Activated CD8-positive, alpha-beta T cell treated with anti-CD3 and anti-CD28 coated beads for 36 hours (primary cell): ENCODE data around the gene ITPR2. TPM values are rescaled to one million over a fixed set of nuclear protein-coding genes. Genes with fewer than 3 reads are reported as not detected.

Experiments
- ATAC-seq: fragments of 200-7000 bp; cut with Tn5 transposase; one replicate; pipeline ENCODE4 v1.10.0; 2021; ENCODE audit warnings: mild to moderate bottlenecking, moderate library complexity
- CTCF ChIA-PET: fragments of 350-600 bp; sonication (Branson Sonifier 250); formaldehyde crosslinking; loops from one replicate; lab custom pipeline; 2021; ENCODE audit warnings: antibody characterized with exemption; lab: Charles Lee
- POLR2A ChIA-PET: fragments of 350-600 bp; sonication (Branson Sonifier 250); formaldehyde crosslinking; loops from one replicate; lab custom pipeline; 2021; ENCODE audit warnings: antibody characterized with exemption; lab: Charles Lee
- DNase-seq: peaks from one replicate; pipeline ENCODE4 v3.0.0-alpha.2; 2020
- H3K27ac Mint-ChIP-seq: one replicate; pipeline ENCODE4 v1.8.0; 2021; ENCODE audit warnings: mild to moderate bottlenecking, mixed read lengths
- H3K27me3 Mint-ChIP-seq: one replicate; pipeline ENCODE4 v1.8.0; 2021; ENCODE audit warnings: mixed read lengths
- H3K36me3 Mint-ChIP-seq: one replicate; pipeline ENCODE4 v1.8.0; 2021; ENCODE audit warnings: low read depth, mixed read lengths
- H3K4me1 Mint-ChIP-seq: one replicate; pipeline ENCODE4 v1.8.0; 2021; ENCODE audit warnings: low read depth, mixed read lengths
- H3K4me3 Mint-ChIP-seq: one replicate; pipeline ENCODE4 v1.8.0; 2021; ENCODE audit warnings: mild to moderate bottlenecking, moderate library complexity, mixed read lengths
- H3K9me3 Mint-ChIP-seq: one replicate; pipeline ENCODE4 v1.8.0; 2021; ENCODE audit warnings: mixed read lengths
- CTCF ChIP-seq: fragments of 200-600 bp; IDR thresholded peaks from one replicate; pipeline ENCODE4 v1.8.0; 2022; ENCODE audit warnings: antibody characterized with exemption, mild to moderate bottlenecking
- intact Hi-C: fragments of 100-400 bp; cut with micrococcal nuclease; formaldehyde crosslinking; loops from one replicate; pipeline ENCODE4 v1.10.0; 2022
- total RNA-seq, 2 experiments: library from RNA; stranded (reverse); gene quantifications; one replicate each; pipeline ENCODE4 v1.2.3, GENCODE V29; 2021

ITPR2 gene
- total RNA-seq, 2 experiments from 2014 or later: 38.9 to 41.2 TPM

- H3K4me1 Mint-ChIP-seq: no peaks in the 10 kb centered on the region
- ChIA-PET POLR2A (no interaction called here), CTCF (interaction anchor here (0.7 kb wide), 1 partner anchor 138 kb away, joined by 3 read pairs; no protein-coding TSS in a partner anchor)
- peaks cover 13% of the 10 kb centered on the region for H3K36me3 Mint-ChIP-seq
- no peaks in the 10 kb centered on the region for H3K9me3 Mint-ChIP-seq
- TF ChIP-seq CTCF: no peak
- intact Hi-C loops: no loop called here
- H3K4me3 Mint-ChIP-seq: no peak overlapping the region
- no peak overlapping the region for H3K27ac Mint-ChIP-seq
- ATAC-seq (no peak), DNase-seq (no peak)
- H3K27me3 Mint-ChIP-seq: no peaks in the 10 kb centered on the region
Observed at GRCh38 chr12:26668230-26668629, 164.8 kb downstream of the ITPR2 start.

- no peak for TF ChIP-seq CTCF
- Mint-ChIP-seq H3K27ac (no peak overlapping the region), H3K9me3 (no peaks in the 10 kb centered on the region), H3K4me1 (no peaks in the 10 kb centered on the region), H3K36me3 (peaks cover 16% of the 10 kb centered on the region), H3K27me3 (no peaks in the 10 kb centered on the region), H3K4me3 (no peak overlapping the region)
- intact Hi-C loops: no loop called here
- ATAC-seq (no peak), DNase-seq (no peak)
- POLR2A ChIA-PET: no interaction called here
- CTCF ChIA-PET: no interaction called here
Observed at GRCh38 chr12:26666286-26666685, 166.7 kb downstream of the ITPR2 start.

DNA sequence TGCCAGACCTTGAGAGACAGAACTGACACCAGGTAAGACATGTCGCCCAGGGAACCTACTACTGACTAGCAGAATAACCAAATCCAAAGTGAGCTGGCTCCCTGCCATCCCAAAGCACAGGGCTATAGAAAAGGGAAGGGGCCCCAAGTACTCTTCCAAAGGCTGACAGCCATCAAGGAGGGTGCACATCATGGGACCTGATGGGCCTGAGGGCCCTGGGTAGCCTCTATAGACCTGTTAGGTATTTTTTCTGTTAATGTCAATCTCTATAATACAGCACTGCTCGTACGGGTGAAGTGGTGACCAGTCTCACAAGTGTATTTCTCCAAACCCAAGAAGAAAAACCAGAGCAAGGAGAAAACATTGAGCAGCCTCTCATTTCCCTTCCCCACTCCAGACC lies 171.6 kb downstream of the ITPR2 start:
- no peaks in the 10 kb centered on the region for H3K9me3 Mint-ChIP-seq
- intact Hi-C loops: no loop called here
- CTCF ChIA-PET: interaction anchor here (1.5 kb wide), 1 partner anchor 10 kb away, joined by 4 read pairs; no protein-coding TSS in a partner anchor
- no peaks in the 10 kb centered on the region for H3K4me1 Mint-ChIP-seq
- POLR2A ChIA-PET: no interaction called here
- no peak for DNase-seq
- H3K27me3 Mint-ChIP-seq: no peaks in the 10 kb centered on the region
- H3K4me3 Mint-ChIP-seq: no peak overlapping the region
- H3K36me3 Mint-ChIP-seq: peaks cover 25% of the 10 kb centered on the region
- no peak overlapping the region for H3K27ac Mint-ChIP-seq
- no peak for ATAC-seq
- TF ChIP-seq CTCF: no peak

DNA sequence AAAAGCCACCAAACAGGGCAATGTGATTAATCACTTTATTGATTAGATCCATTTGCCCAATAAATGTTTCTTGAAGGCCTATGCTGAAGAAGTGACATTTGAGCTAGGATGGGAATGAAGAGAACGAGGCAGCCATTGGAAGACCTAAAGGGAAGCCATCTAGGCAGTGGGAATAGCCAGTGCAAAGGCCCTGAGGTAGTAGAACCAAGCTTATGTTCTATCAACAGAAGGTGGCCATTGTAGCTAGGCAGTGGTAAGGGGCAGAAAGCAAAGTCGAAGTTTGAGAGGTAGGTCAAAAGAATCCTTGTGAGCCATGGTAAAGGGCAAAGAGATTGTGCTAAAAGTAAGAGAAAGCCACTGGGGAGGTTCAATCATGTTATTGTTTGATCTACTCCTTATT lies 173.1 kb downstream of the ITPR2 start:
- intact Hi-C loops: no loop called here
- H3K36me3 Mint-ChIP-seq: peaks cover 33% of the 10 kb centered on the region
- no peak overlapping the region for H3K27ac Mint-ChIP-seq
- no peak for TF ChIP-seq CTCF
- no peak overlapping the region for H3K4me3 Mint-ChIP-seq
- H3K27me3 Mint-ChIP-seq: no peaks in the 10 kb centered on the region
- no peaks in the 10 kb centered on the region for H3K9me3 Mint-ChIP-seq
- POLR2A ChIA-PET: no interaction called here
- CTCF ChIA-PET: no interaction called here
- no peak for ATAC-seq
- H3K4me1 Mint-ChIP-seq: no peaks in the 10 kb centered on the region
- DNase-seq: no peak

DNA sequence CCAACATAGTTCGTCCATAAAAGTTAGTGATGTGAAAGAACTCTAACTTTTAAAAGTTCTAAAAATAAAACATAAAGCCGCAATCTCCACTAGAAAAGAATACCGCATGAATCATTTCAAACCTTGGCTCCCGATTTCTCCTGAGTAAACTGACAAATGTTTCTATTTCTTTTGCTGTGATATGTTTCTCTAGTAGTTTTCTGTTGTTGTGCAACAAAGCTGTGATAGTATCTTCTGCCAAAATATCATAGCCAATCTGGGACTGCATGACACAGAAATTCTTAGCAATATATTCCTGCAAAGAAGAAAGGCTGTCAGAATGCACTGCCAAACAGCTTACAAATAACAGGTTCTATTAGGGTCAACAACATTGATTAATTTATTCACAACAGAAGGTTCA lies 174.0 kb downstream of the ITPR2 start:
- POLR2A ChIA-PET: interaction anchor here (0.6 kb wide), 1 partner anchor 105 kb away, joined by 4 read pairs; no protein-coding TSS in a partner anchor
- no peaks in the 10 kb centered on the region for H3K27me3 Mint-ChIP-seq
- TF ChIP-seq CTCF: no peak
- H3K36me3 Mint-ChIP-seq: peaks cover 37% of the 10 kb centered on the region
- no peak for DNase-seq
- intact Hi-C loops: no loop called here
- H3K4me3 Mint-ChIP-seq: no peak overlapping the region
- ATAC-seq: no peak
- H3K27ac Mint-ChIP-seq: no peak overlapping the region
- CTCF ChIA-PET: no interaction called here
- H3K9me3 Mint-ChIP-seq: no peaks in the 10 kb centered on the region
- no peaks in the 10 kb centered on the region for H3K4me1 Mint-ChIP-seq
